ENCODE measurements around the gene STH.

The STH gene

DNA sequence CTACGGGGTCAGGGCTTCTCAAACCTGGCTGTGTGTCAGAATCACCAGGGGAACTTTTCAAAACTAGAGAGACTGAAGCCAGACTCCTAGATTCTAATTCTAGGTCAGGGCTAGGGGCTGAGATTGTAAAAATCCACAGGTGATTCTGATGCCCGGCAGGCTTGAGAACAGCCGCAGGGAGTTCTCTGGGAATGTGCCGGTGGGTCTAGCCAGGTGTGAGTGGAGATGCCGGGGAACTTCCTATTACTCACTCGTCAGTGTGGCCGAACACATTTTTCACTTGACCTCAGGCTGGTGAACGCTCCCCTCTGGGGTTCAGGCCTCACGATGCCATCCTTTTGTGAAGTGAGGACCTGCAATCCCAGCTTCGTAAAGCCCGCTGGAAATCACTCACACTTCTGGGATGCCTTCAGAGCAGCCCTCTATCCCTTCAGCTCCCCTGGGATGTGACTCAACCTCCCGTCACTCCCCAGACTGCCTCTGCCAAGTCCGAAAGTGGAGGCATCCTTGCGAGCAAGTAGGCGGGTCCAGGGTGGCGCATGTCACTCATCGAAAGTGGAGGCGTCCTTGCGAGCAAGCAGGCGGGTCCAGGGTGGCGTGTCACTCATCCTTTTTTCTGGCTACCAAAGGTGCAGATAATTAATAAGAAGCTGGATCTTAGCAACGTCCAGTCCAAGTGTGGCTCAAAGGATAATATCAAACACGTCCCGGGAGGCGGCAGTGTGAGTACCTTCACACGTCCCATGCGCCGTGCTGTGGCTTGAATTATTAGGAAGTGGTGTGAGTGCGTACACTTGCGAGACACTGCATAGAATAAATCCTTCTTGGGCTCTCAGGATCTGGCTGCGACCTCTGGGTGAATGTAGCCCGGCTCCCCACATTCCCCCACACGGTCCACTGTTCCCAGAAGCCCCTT, 10.9 kb downstream of the STH start:
- no peak overlapping the region for H2AFZ ChIP-seq (ENCODE audit: low read depth, low read length, severe bottlenecking)
- H3K4me2 ChIP-seq (ENCODE audit: low read depth, low read length, poor library complexity, severe bottlenecking): no peak overlapping the region

DNA sequence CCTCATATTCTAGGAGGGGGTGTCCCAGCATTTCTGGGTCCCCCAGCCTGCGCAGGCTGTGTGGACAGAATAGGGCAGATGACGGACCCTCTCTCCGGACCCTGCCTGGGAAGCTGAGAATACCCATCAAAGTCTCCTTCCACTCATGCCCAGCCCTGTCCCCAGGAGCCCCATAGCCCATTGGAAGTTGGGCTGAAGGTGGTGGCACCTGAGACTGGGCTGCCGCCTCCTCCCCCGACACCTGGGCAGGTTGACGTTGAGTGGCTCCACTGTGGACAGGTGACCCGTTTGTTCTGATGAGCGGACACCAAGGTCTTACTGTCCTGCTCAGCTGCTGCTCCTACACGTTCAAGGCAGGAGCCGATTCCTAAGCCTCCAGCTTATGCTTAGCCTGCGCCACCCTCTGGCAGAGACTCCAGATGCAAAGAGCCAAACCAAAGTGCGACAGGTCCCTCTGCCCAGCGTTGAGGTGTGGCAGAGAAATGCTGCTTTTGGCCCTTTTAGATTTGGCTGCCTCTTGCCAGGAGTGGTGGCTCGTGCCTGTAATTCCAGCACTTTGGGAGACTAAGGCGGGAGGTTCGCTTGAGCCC, 11.6 kb downstream of the STH start:
- H3K9me2 ChIP-seq (replicated peaks; ENCODE audit: insufficient read depth, low read length): no peaks in the 10 kb centered on the region
- no peaks in the 10 kb centered on the region for H3K27me3 ChIP-seq (ENCODE audit: low read length)
- no peak overlapping the region for H2AFZ ChIP-seq (ENCODE audit: low read depth, low read length, severe bottlenecking)
- no peaks in the 10 kb centered on the region for H3K79me2 ChIP-seq (ENCODE audit: insufficient read depth, low read length)
- TF ChIP-seq, protein P1, sequence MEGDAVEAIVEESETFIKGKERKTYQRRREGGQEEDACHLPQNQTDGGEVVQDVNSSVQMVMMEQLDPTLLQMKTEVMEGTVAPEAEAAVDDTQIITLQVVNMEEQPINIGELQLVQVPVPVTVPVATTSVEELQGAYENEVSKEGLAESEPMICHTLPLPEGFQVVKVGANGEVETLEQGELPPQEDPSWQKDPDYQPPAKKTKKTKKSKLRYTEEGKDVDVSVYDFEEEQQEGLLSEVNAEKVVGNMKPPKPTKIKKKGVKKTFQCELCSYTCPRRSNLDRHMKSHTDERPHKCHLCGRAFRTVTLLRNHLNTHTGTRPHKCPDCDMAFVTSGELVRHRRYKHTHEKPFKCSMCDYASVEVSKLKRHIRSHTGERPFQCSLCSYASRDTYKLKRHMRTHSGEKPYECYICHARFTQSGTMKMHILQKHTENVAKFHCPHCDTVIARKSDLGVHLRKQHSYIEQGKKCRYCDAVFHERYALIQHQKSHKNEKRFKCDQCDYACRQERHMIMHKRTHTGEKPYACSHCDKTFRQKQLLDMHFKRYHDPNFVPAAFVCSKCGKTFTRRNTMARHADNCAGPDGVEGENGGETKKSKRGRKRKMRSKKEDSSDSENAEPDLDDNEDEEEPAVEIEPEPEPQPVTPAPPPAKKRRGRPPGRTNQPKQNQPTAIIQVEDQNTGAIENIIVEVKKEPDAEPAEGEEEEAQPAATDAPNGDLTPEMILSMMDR (IDR thresholded peaks at IDR 0.05; ENCODE audit: insufficient read depth, low read length, poor library complexity, severe bottlenecking): no peak
- no peak for TF ChIP-seq EZH2phosphoT487 (conservative IDR thresholded peaks at IDR 0.05; ENCODE audit: low read length)
- no peak overlapping the region for H3K4me2 ChIP-seq (ENCODE audit: low read depth, low read length, poor library complexity, severe bottlenecking)
- no peaks in the 10 kb centered on the region for H4K20me1 ChIP-seq (ENCODE audit: low read depth, low read length)
- no peaks in the 10 kb centered on the region for H3K36me3 ChIP-seq (ENCODE audit: low read length)
- H3K27ac ChIP-seq (ENCODE audit: low read depth, low read length): no peak overlapping the region
- no peak overlapping the region for H3K4me3 ChIP-seq (ENCODE audit: insufficient read depth, low read length, poor library complexity, severe bottlenecking)
- H3K9me3 ChIP-seq (ENCODE audit: insufficient read depth, low read length): no peaks in the 10 kb centered on the region
- H3F3A ChIP-seq (ENCODE audit: insufficient read depth): no peaks in the 10 kb centered on the region
- H3K9ac ChIP-seq (ENCODE audit: low read length): no peak overlapping the region

More for the DNA sequence above, 10.9 kb downstream of the STH start:
- Histone ChIP-seq H4K20me1 (ENCODE audit: low read depth, low read length) (no peaks in the 10 kb centered on the region), H3K4me3 (ENCODE audit: insufficient read depth, low read length, poor library complexity, severe bottlenecking) (no peak overlapping the region), H3K9me2 (replicated peaks; ENCODE audit: insufficient read depth, low read length) (no peaks in the 10 kb centered on the region), H3K79me2 (ENCODE audit: insufficient read depth, low read length) (no peaks in the 10 kb centered on the region), H3K9ac (ENCODE audit: low read length) (no peak overlapping the region), H3K36me3 (ENCODE audit: low read length) (no peaks in the 10 kb centered on the region), H3F3A (ENCODE audit: insufficient read depth) (no peaks in the 10 kb centered on the region), H3K27ac (ENCODE audit: low read depth, low read length) (no peak overlapping the region), H3K9me3 (ENCODE audit: insufficient read depth, low read length) (no peaks in the 10 kb centered on the region), H3K27me3 (ENCODE audit: low read length) (no peaks in the 10 kb centered on the region)
- no peak for TF ChIP-seq EZH2phosphoT487 (conservative IDR thresholded peaks at IDR 0.05; ENCODE audit: low read length)
- TF ChIP-seq, protein P1 (IDR thresholded peaks at IDR 0.05; ENCODE audit: insufficient read depth, low read length, poor library complexity, severe bottlenecking): no peak

DNA sequence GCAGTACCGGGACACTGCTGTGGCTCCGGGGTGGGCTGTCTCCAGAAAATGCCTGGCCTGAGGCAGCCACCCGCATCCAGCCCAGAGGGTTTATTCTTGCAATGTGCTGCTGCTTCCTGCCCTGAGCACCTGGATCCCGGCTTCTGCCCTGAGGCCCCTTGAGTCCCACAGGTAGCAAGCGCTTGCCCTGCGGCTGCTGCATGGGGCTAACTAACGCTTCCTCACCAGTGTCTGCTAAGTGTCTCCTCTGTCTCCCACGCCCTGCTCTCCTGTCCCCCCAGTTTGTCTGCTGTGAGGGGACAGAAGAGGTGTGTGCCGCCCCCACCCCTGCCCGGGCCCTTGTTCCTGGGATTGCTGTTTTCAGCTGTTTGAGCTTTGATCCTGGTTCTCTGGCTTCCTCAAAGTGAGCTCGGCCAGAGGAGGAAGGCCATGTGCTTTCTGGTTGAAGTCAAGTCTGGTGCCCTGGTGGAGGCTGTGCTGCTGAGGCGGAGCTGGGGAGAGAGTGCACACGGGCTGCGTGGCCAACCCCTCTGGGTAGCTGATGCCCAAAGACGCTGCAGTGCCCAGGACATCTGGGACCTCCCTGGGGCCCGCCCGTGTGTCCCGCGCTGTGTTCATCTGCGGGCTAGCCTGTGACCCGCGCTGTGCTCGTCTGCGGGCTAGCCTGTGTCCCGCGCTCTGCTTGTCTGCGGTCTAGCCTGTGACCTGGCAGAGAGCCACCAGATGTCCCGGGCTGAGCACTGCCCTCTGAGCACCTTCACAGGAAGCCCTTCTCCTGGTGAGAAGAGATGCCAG, 12.9 kb downstream of the STH start:
- no peak overlapping the region for H3K4me3 ChIP-seq (ENCODE audit: insufficient read depth, low read length, poor library complexity, severe bottlenecking)
- no peak for TF ChIP-seq EZH2phosphoT487 (conservative IDR thresholded peaks at IDR 0.05; ENCODE audit: low read length)
- TF ChIP-seq, protein P1 (IDR thresholded peaks at IDR 0.05; ENCODE audit: insufficient read depth, low read length, poor library complexity, severe bottlenecking): no peak
- H3K9me2 ChIP-seq (replicated peaks; ENCODE audit: insufficient read depth, low read length): no peaks in the 10 kb centered on the region
- no peak overlapping the region for H3K4me2 ChIP-seq (ENCODE audit: low read depth, low read length, poor library complexity, severe bottlenecking)
- H4K20me1 ChIP-seq (ENCODE audit: low read depth, low read length): no peaks in the 10 kb centered on the region
- H3K27me3 ChIP-seq (ENCODE audit: low read length): no peaks in the 10 kb centered on the region
- no peaks in the 10 kb centered on the region for H3K79me2 ChIP-seq (ENCODE audit: insufficient read depth, low read length)
- no peaks in the 10 kb centered on the region for H3K9me3 ChIP-seq (ENCODE audit: insufficient read depth, low read length)
- H3K9ac ChIP-seq (ENCODE audit: low read length): no peak overlapping the region
- H3K36me3 ChIP-seq (ENCODE audit: low read length): no peaks in the 10 kb centered on the region
- no peak overlapping the region for H2AFZ ChIP-seq (ENCODE audit: low read depth, low read length, severe bottlenecking)
- H3F3A ChIP-seq (ENCODE audit: insufficient read depth): no peaks in the 10 kb centered on the region
- no peak overlapping the region for H3K27ac ChIP-seq (ENCODE audit: low read depth, low read length)

Measured in SU-DHL-6 (cell line).